GM19193 (cell line): ENCODE measurements around the gene ADAMTSL2.

Experiments
- POLR2A ChIP-seq: IDR thresholded peaks from 4 replicates; pipeline ENCODE4 v1.6.1; 2011; ENCODE audit not compliant: insufficient read depth, insufficient read length; ENCODE audit errors: extremely low read depth

ADAMTSL2 gene

DNA sequence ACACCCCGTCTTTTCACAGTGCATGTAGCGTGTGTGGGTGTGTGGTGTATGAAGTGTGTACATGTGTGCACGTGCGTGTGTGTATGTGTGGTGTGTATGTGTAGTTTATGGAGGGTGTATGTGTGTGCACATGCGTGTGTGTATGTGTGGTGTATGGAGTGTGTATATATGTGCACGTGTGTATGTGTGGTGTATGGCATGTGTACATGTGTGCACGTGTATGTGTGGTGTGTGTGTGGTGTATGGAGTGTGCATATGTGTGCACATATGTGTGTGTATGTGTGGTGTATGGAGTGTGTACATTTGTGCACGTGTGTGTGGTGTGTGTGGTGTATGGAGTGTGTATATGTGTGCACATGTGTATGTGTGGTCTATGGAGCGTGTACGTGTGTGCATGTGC, 22.9 kb upstream of the ADAMTSL2 start:
- TF ChIP-seq POLR2A, result no peak

DNA sequence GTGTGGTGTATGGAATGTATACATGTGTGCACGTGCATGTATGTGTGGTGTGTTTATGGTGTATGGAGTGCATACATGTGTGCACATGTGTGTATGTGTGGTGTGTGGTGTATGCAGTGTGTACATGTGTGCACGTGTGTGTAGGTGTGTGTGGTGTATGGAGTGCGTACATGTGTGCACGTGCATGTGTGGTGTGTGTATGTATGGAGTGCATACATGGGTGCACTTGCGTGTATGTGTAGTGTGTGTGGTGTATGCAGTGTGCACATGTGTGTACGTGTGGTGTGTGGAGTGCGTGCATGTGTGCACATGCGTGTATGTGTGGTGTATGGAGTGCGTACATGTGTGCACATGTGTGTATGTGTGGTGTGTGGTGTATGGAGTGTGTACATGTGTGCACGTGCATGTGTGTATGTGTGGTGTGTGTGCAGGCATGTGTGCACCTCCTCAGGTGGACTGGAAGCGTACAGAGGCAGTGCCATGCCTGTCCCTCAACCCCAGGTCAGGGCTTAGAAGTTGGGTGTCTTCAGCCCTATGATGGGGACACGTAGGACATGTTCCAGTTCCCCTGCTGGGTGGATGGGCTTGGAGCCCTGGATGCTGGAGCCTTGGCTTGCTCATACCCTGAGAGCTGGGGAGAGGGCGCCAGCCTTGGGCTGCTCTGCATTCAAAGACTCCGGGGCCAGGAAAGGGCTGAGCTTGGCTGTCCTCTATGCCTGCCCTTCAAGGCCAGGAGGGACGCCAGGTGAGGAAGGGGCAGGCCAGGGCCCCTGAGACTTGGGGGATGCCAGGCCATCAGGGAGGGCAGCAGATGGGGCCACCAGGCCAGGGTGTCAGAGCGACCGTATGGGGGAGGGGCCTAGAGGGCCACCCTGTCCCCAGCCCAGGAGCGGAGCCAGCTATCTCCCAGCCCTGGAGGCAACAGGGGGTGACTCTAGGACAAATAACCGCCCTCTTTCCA, 22.0 kb upstream of the ADAMTSL2 start:
- no peak for TF ChIP-seq POLR2A

GRCh38 chr9:133513214-133514100, 21.0 kb upstream of the ADAMTSL2 start:
- TF ChIP-seq POLR2A, result no peak

DNA sequence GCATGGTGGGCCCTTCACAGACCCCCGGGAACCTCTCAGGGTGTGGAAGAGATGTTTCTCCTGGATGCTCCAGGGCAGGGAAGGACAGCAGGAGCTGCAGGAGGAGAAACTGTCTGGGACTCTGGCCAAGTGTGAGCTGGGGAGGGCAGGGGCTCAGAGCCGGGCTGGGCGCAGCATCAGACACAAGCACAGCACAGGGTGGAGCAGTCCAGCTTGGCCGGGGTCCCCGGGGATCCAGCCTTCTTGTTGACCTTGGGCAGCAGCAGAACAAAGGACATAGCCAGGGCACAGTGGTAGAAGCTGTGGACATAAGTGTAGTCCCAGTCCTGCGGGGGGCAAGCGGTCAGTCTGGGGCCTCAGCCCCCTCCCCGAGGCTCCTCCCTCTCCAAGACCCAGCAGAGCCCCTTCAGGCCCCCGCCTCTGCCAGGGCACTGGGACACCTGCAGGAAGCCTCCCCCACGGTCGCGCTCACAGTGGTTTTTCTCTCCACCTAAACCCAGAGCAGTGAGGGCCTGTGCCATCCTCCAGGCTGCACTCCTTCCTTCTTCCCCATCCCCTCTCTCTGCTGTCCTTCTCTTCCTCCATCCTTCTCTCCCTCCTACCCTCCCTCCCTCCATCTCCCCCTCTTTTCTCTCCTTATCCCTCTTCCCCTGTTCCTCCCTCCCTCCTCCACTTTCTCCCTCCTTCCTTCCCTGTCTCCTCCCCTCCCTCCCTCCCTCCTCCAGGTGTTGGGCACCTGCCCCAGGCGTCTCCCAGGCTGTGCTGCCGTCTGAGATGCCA, 19.9 kb upstream of the ADAMTSL2 start:
- TF ChIP-seq POLR2A, result no peak

DNA sequence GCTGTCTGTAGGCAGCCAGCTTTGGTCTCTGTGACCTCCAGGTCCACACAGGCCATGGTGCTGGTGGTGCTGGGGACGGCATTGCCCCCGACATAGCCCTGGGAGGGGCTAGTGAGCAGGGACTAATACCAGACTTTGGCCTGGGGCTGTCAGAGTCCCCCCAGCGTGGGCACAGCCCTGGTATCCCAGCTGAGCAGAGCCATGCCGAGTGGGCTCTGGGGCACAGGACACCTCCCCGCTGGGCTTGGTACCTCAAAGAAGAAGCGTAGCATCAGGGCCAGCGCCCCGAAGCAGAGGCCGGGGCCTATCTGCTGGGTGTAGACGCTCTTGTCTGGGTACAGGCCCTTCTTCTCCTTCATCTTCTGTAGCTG, 19.3 kb upstream of the ADAMTSL2 start:
- no peak for TF ChIP-seq POLR2A

DNA sequence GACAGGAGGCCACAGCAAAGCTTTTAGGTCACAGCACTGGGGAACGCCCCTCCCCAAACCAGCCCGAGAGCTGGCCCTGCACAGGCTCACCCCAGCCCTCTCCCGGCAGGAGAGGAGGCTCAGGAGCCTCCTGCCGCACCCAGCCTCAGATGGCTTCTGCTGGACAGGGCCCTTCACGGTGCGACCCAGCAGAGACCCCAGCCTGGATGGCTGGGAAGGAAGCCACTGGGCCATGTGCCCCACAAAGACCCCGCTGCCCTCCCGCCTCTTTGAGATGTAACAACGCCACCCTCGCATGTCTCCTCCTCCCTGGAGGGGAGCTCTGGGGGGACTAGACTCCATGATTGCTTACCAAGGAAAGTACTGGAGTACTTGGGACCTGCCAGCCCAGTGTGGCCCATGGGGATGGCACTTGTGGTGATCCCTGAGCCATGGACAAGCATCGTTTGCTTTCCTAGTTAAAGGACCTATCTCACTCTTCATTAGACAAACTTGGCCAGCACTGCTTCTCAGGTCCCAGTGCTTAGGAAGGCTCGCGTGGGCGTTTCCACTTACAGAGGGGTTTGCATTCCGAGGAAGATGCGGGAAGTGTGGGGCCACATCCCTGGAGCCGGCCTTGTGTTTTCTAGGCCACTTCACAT, 18.8 kb upstream of the ADAMTSL2 start:
- TF ChIP-seq POLR2A, result no peak

DNA sequence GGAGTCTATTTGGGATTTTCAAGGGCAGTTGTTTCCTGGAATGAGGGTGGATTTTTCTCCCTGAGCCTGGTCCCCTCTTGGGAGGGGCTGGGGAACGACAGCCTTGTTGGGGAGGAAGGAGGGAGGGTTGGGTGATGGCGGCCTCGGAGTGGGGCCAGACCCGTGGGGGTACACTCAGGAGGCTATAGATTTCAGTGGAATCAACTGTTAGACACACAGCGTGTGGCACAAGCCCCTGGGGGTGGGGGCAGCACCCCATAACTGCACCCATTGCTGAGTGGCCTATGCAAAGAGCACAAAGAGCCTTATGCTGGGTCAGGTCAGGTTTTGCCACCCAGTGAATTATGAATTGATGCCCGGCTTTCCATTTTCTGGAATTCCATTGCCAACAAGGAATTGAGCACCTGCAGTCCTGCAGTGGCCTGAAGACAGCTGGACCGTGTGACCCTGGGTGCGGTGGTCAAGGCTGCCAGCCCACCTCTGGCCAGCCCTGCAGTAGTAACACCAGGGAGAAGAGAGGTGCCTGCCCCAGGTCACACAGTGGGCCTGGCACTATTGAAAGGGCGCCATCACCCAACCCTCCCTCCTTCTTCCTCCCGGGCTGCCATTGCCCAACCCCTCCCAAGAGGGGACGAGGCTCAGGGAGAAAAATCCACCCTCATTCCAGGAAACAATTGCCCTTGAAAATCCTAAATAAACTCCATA, 18.1 kb upstream of the ADAMTSL2 start:
- no peak for TF ChIP-seq POLR2A

DNA sequence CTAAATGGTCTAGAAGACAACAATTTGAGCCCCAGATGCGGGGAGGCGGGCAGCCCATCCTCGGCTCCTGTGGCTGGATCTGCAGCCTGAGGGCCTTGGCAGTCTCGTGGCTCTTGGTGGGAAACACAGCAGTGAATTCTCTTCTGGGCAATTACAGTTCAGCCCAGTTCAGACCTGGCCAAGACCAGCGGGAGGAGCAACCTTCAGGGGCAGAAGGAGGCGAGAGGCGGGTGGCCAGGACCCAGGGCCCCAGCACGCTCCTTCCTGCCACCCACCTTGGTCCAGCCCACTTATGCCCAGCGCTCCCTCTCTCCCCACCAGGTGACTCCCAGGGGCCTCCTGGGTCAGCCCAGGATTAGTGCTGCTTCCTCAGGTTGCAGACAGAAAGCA, 17.5 kb upstream of the ADAMTSL2 start:
- TF ChIP-seq POLR2A, result no peak

GRCh38 chr9:133517711-133518110, 16.8 kb upstream of the ADAMTSL2 start:
- TF ChIP-seq POLR2A, result no peak

DNA sequence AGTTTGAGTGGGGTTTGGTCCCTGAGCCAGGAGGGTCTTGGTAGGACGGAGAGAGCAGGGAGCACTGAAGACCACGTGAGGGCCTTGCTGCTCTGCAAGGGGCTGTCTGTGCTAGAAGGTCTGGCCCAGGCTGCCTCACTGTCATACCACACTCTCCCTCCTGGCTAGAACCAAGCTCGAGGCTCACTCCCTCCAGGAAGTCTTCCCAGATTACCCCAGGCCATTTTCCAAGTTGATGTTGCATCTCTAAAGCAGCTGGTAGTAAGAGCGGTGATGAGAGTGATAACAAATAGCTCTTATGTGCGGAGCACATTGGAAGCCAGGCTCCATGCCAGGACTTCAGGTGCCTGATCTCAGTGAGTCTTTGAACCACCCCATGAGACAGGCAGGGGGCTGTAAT, 16.3 kb upstream of the ADAMTSL2 start:
- no peak for TF ChIP-seq POLR2A

GRCh38 chr9:133518706-133519449, 15.6 kb upstream of the ADAMTSL2 start:
- no peak for TF ChIP-seq POLR2A

DNA sequence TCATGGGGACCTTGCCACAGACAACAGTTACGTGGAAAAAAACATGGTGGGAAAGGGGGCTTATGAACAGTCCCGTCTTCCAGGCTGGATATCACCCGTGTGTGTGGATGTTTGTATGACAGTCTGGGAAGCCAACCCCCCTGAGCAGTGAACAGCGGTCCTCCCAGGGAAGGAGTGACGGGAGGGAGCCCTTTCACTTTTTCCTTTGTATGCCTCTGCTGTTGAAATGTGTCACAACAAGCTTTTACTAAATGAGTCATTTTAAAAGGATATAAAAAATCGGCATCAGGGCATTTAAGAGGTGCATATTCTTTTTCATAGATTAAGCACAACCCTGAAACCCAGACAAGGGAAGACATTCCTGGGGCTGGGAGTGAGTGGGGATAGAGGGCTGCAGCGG, 14.8 kb upstream of the ADAMTSL2 start:
- no peak for TF ChIP-seq POLR2A
